GM04504 (cell line): ENCODE measurements around the gene PSMB5.

ENCODE experiments used
- DNase-seq: peaks from one replicate; pipeline ENCODE4 v3.0.0-alpha.2; 2012; ENCODE audit warnings: low read depth

The PSMB5 gene

DNA sequence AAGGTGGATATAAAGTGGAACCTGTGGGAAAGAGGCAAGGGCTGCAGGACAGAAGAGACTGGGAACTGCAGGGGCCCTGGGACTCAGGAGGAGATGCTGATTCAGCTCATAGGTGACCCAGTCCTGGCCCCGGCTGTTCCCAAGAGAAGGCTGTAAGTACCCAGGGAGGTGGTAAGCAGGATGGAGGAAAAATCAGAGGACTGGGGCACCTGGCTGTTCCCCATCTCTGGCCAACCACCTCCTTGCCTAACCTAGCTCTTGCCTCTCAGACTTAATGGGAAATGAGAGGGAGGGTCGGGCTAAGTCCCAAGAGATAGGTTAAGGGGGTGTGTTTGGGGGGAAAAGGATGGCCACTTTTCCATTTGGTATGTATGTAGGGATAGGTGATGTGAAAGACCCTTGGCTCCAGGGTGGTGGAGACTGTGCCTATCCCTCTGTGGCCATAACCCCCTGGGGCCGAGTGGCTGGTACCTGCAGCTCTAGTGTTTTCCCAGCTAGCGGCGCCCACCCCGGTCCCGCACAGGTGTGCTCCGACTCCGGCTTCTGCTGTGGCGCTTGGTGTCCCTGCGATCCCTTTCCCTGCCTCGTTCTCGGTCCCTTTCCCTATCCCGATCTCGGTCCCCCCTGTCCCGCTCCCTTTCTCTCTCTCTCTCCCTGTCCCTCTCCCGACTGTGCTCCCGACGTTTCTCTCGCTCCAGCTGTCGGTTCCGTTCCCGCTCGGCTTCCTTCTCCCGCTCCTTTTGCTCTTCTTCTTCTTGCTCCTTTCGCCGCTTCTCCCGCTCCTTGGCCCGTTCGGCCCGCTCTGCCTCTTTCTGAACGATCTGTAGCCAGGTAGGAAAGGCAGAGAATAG, 24.2 kb upstream of the PSMB5 start:
- no peak for DNase-seq

GRCh38 chr14:23057757-23058653, 23.3 kb upstream of the PSMB5 start:
- DNase-seq: peak; percentile 42

- no peak for DNase-seq
Measured at GRCh38 chr14:23056956-23057756, 22.5 kb upstream of the PSMB5 start, which contains the start of gene CDH24. Gene CDH24 (minus strand): TSS chr14:23057520. CDS start chr14:23055733, 1,787 bp downstream.

DNA sequence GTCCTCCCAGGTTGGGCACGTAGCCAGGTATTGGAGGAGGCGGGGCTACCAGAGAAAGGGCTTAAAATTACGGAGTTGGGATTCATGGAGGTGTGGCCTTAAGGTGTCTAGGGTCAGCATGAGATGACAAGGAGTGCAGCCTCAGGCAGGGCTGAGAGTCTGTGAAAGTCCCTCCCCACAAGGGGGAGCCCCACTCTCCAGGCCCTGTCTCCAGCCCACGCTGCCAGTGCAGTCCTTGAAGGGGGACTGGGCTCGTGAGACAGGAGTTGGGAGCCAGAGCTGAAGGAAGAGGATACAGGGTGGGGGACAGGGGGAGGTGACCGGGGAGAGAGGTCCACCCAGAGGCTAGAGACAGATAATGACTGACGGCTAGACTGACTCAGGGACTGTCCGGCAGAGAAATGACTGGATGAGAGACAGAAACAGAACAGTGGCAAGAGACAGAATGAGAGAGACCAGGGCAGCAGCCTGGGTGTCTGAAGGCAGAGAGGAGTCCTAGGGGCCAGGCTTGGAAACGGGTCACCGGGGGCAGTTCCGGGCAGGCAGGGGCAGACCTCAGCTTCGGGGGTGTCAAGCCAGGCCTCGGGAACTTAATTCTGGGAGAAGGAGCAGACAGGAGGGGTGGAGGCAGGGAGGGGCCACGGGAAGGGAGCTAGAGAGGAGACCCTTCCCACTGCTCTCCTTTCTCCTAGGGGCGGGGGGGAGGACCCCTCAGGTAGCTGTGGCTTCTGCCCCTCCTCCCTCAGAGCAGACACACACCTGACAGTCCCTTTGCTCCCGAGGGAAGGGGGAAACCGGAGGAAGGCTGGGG, 21.6 kb upstream of the PSMB5 start:
- no peak for DNase-seq

GRCh38 chr14:23055621-23056144, 21.0 kb upstream of the PSMB5 start:
- no peak for DNase-seq

DNA sequence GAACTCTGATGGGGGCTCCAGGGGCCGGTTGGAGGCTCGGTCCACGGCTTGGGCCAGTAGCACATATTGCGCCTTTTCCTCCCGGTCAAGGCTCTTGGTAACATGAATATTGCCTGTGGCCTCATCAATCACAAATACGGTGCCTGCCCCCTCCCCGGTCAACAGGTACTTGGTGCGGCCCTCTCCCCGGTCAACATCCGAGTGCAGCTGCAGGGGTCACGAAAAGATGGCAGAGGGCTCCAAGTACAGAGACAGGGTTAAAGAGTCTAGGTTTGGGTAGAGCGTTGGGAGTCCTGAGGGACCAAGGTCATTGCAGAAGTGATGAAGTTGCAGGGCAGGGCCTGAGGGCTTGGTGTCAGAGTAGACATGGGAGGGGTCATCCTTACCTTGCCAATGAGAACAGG, 20.4 kb upstream of the PSMB5 start:
- DNase-seq: no peak

GRCh38 chr14:23054000-23054811, 19.5 kb upstream of the PSMB5 start:
- no peak for DNase-seq

DNA sequence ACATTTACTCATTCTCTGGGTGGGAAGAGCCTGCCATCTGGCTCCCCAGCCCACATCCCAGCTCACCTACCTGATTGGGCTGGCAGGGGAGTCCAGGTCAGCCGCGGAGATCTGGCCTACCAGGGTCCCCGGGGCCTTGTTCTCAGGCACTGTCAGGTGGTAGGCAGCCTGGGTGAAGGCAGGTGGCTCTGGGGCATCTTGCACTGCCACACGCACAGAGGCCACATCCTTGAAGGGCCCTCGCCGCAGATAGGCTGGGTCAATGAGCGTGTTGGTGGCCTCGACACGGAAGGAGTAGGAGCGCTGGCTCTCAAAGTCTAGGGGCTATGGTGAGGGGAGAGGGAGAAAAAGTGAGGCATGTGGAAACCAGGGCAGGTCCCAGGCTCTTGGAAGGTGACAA, 18.7 kb upstream of the PSMB5 start:
- DNase-seq: no peak

GRCh38 chr14:23052671-23053070, 18.0 kb upstream of the PSMB5 start:
- DNase-seq: no peak

DNA sequence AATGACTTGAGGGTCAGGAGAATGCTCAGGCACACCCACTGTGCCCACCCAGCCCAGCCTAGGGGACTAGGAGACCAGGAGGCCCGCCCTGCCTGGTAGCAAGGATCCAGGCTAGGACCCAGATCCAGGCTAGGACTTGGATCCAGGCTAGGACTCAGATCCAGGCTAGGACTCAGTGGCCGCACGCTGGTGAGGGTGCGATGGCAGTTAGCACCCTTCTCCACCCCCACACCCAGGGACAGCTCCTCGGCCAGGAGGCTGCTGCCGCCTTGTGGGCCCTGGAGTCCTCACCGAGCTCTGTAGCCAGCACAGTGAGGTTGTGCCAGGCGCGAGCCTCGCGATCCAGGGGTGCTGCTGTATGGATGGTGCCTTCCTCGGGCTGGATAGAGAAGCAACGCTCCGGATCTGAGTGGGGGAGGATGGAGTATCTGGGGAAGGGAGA, 17.5 kb upstream of the PSMB5 start:
- DNase-seq: no peak

DNA sequence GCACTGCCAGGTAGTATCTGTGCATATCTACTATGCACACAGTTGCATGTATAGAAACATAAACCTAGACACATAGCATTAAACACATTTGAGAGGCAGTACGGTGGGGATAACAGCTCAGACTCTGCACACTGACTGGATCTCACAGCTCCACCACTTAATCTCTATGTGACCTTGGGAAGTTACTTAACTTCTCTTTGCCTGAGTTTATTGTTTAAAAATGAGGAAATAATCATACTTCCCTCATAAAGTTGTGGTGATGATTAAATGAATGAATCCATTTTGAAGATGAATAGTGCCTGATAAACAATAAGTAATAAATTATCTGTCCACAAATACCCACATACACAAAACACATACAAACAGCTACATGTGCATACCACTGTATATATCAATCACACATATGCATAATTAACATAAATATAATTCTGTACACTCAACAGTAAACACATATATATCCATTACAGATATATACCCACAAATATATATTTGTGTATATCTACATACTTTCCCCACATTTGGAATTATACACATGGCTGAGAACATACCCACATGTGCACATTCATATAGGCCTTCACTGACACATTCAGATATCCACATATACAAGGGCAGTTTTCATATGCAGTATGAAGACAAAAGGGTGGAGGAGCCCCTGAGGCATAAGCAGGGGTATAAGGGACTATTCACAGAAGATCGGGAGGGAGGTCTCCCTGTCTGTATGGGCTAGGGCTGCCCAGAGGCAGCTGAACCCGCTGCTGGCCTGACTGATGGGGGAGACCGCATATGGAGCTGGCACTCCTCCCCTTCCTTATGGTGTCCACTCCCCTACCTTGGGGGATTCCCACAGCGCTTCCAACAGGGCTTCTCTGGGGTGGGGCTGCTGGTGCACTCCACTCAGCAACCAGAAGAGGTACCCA, 16.7 kb upstream of the PSMB5 start:
- no peak for DNase-seq

DNA sequence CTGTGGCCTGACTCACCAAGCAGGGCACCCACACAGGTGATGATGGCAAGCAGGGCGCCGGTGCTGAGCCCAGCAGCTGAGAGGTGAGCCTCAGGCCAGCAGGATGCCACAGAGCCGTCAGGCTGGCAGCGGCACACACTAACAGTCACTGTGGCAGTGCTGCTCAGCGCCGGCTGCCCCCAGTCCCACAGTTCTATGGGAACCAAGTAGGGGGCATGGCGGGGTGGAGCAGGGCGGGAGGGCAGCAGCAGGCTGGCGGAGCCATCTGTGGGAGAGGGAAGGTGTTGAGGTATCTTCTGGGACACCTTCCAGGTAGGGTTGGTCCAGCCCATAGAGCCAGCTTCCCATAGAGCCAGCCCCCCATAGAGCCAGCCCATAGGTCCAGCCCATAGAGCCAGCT, 14.3 kb upstream of the PSMB5 start:
- no peak for DNase-seq

DNA sequence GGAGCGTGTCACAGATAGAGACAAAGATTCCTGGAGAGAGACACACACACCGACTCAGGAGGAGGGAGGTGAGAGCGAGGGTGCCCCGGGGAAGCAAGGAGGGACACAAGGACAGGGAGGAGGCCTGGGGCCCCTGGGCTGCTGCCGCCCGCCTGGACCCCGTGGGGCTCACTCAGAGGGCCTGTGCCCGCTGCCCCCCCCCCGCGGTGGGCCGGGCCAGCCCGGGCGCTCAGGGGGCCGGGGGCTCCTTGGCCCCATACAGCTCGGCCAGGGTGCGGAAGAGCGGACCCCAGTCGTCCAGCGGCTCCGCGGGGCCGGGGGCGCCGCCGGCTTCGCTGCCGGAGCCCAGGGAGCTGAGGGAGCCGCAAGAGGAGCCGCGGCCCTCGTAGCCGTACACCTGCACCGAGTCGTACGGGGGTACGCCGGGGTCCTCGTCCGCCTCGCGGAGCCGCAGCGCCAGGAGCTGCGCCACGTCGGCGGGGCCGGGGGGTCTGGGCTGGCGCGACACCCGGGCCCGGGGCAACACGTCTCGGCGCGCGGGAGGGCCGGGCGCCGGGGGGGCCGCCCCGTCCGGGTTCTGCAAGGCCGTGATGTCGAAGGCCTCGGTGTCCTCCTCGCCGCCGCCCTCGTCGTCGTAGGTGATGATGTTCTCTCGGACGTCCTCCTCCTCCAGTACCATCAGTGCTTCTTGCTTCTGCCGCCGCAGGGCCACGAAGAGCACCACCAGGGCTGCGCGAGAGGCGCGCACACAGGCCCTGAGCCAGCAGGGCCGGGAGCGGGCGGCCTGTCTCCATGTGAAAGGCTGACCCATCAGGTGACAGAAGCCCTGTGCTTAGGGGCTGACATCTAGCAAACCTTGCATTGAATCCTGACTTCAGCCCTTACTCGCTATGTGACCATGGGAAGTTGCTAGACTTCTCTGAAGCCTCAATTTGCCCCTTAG, 13.3 kb upstream of the PSMB5 start:
- DNase-seq: no peak

DNA sequence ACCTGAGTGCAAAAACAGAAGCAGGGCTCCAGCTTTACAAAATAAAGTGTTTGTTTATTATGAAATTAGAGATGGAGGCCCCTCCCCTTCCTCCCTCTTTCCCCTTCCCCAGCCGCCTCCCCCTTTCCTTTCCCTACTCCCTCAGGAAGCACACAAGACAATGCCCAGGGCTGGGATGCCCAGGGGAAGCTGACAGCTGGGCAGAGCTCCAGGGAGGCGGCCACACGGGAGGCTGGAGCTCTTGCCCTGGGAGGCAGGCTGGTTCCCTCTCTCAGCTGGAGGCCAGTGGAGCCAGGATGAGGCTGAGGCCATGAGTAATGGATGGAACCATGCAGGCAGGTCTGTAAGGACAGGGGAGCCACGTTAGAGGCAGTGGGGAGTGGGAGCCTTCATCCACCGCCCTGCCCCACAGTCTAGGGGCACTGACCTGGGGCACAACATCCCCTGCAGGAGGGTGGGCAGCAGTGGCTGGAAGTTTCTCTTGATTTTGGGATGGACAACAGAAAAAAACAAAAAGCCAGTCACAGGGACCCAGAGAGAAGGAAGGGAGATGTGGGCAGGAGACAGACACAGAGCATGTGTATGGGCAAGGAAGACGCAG, 12.4 kb upstream of the PSMB5 start:
- DNase-seq: no peak

GRCh38 chr14:23045419-23046357, 11.0 kb upstream of the PSMB5 start:
- DNase-seq: no peak

GRCh38 chr14:23044840-23045239, 10.1 kb upstream of the PSMB5 start:
- no peak for DNase-seq
